Left hindlimb (tissue), 1 donor: ENCODE measurements around the gene PEX16.

Experiments used
- DNase-seq: peaks from one replicate; pipeline ENCODE4 v3.0.0-alpha.2; 2018

The PEX16 gene

DNA sequence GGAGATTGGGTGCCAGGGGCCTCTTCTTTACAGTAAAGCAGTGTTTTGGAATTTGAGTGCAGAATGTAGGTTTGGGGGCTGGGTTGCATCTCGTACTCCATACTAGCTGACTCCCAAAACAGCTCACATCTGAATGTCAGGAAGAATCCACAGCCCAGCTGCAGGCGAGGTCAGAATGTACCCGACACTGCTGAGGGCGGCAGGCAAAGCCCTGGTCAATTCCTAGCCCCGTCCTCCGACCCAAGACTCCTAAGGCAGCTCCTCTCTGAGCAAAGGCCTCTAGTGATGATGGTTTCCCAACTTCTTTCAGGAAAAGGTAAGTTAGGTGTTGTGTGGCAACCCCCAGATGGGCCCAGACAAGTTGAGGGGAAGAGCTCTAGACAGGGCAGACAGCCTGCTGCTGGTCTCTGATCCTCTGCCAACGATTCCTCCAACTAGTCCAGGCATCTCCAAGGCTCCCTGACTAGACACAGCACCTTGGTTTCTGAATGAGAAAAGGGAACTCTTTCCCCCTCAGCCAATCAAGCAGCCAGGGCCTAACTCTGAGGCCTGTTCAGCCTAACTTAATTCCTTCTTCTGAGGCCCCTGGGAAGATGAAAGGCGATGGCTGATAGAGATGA is 13.4 kb upstream of the PEX16 start:
- peak; percentile 21 for DNase-seq

DNA sequence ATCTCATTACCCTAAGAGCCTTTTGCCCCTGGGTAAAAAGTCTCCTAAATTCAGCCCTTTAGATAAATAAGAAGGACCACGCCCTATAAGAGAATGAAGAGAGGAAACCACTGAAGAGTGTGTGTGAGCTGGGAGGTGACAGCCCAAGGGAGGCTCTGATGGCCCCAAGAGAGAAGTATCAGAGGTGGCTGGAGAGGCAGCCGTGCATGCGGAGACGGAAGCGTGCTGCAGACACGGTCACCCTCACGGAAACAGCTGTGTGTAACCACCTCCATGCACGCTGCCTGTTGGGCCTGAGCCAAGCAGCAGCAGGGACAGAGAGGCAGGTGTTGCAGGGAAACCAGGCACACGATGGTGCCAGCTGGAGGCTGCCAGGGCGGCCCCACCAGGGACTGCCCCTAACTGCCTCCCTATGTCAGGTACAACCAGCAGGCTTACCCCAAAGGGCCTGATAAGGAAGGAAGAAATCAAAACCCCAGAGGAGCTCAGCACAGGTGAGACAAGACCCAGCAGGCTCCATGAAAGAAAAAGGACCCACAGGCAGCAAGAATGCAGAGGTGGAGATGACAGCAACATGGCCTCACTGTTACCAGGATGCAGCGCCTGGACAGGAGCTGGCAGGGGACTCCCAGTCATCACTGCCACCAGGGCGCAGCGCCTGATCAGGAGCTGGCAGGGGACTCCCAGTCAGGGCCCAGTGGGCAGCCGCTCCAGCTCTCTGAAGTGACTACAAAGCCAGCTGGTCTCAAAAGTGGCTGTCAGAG is 12.5 kb upstream of the PEX16 start:
- DNase-seq, result peak; percentile 26

DNA sequence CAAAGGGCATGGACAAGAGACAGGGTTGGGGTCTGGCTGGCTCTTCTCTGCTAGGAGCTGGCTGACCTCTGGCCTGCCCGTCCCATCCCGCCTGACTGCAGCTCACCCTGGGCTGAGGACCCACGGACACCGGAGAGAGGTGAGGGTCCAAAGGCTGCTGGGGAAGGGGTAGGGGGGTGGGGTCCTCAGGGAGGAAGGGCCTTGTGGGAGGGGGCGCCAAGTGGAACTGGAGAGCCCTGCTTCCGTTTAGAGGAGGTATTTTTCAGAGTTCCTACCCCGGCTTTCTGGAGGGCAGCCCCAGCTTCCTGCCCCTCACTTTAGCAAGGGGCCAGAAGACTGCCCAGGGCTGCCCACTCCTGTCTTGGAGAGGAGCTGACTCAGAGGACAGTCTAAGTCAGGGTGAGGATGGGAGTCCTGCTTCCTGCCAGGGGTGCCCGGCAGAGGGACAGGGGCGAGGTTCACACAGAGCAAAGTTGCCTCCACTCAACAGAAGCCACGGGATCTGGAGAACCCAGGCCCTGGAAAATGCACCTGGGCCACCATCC is 11.9 kb upstream of the PEX16 start:
- peak; percentile 27 for DNase-seq

DNA sequence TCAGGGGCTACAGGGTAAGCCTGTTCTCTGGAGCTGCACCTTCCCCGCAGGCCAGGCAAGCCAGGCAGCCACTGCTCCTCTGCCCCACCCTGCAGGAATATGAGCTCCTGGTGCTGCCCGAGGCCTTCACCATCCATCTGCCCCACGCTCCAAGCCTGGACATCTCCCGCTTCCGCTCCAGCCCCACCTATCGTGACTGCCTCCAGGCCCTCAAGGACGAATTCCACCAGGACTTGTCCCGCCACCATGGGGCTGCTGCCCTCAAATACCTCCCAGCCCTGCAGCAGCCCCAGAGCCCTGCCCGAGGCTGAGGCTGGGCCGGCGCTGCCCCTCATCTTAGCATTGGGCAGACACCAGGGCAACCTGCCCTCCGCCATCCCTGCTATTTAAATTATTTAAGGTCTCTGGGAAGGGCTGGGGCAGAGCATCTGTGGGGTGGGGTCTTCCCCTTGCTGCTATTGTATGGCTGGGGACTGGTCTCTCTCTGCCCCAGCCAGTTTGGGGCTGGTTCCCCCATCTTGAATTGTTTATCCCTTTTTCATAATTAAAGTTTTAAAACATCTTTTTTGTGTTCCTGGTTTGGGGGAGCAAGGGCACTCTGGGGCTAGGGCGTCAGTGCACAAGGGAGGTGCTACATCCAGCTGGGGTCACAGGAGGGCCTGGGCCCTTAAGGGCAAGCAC is 11.0 kb upstream of the PEX16 start:
- peak; percentile 23 for DNase-seq

DNA sequence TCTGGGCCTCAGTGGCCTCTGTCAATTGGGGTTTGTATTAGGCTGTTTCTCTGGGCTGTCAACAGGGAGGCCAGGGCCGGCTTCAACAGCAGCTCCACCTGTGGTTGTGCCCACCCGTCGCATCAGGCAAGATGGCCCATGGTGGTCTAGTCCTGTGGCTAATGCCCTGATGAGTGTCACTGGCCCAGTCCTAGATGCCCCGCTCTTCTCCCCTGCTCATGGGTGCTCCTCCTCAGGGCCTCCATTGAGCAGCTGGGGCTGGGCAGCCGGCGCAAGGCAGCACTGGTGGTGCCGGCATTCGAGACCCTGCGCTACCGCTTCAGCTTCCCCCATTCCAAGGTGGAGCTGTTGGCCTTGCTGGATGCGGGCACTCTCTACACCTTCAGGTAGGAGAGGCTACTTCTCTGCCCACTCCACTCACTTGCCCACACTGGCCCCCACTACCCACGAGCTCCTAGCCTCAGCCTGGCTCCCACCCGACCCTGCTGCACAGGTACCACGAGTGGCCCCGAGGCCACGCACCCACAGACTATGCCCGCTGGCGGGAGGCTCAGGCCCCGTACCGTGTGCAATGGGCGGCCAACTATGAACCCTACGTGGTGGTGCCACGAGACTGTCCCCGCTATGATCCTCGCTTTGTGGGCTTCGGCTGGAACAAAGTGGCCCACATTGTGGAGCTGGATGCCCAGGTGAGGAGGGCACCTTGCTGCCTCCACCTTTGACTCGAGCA is 10.2 kb upstream of the PEX16 start:
- DNase-seq, result peak; percentile 23

DNA sequence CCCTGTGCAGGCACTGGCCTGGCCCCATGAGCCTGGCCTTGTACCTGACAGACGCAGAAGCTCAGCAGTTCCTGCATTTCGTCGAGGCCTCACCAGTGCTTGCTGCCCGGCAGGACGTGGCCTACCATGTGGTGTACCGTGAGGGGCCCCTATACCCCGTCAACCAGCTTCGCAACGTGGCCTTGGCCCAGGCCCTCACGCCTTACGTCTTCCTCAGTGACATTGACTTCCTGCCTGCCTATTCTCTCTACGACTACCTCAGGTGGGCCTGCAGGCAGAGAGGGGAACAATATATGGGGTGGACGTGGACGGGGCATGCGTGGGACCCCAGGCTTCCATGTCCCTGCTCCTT is 9.6 kb upstream of the PEX16 start:
- DNase-seq, result peak; percentile 17

DNA sequence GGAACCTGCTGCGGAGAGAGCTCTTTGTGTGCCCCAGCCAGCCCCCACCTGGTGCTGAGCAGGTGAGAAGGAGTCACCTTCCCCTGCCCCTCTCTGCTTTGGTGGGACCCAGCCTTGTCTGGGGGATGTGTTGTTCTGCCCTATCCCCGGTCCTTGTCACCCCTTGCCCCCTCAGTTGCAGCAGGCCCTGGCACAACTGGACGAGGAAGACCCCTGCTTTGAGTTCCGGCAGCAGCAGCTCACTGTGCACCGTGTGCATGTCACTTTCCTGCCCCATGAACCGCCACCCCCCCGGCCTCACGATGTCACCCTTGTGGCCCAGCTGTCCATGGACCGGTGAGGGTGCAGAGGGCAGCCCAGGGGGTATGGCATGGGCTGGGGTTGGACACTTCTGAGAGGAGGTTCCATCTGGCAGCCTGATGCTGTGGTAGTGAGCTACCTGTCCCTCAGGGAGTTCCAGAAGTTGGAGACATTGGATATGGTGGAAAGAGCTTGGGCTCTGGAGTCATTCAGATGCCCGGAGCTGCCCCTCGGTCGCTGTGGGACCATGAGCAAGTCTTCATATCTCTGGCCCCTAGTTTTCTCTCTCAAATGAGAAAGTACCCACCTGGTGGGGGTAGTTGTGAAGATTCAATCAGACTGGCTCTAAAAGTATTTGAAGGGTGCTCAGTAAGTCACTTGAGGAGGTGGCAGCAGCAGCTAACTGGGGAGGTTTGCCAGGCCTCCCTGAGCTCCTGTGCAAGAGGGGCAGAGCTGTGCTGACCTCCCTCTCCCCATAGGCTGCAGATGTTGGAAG is 9.1 kb upstream of the PEX16 start:
- peak; percentile 26 for DNase-seq

DNA sequence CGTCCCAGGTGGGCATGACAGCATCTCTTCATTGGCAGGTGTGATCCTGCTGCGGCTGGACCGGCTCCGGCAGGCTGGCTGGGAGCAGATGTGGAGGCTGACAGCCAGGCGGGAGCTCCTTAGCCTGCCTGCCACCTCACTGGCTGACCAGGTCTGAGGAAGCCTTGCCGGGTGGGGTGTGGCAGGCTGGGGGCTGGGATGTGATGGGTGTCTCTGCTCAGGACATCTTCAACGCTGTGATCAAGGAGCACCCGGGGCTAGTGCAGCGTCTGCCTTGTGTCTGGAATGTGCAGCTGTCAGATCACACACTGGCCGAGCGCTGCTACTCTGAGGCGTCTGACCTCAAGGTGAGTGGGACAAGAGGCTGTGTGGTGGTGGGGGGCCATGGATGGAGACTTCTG is 8.3 kb upstream of the PEX16 start:
- peak; percentile 27 for DNase-seq

DNA sequence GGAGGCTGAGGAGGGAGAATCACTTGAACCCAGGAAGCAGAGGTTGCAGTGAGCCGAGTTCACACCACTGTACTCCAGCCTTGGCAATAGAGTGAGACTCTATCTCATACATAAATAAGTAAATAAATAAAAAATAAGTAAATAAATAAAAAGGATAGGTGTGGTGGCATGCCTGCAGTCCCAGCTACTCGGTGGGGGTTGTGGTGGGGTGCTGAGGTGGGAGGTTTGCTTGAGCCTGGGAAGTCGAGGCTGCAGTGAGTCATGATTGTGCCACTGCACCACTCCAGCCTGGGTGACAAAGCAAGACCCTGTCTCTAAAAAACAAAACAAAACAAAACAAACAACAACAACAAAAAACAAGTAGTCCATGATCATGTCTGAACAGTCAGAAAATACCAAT is 7.9 kb upstream of the PEX16 start:
- DNase-seq, result peak; percentile 23

DNA sequence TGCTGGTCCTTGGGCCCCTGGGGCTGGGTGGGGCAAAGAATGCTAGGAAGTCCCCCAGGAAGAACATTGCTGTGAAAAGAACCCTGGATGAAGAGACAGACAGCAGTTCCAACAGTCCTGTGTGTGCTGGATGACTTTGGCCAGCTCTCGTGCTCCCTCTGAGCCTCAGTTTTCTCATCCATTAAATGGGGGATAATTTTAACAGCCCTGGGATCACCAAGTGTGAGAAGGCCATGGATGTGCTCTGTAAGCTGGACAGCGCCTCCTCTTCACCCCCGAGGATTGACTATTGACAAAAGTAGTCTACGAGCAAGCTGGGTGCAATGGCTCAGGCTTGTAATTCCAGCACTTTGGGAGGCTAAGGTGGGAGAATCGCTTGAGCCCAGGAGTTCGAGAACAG is 7.2 kb upstream of the PEX16 start:
- DNase-seq, result peak; percentile 23

DNA sequence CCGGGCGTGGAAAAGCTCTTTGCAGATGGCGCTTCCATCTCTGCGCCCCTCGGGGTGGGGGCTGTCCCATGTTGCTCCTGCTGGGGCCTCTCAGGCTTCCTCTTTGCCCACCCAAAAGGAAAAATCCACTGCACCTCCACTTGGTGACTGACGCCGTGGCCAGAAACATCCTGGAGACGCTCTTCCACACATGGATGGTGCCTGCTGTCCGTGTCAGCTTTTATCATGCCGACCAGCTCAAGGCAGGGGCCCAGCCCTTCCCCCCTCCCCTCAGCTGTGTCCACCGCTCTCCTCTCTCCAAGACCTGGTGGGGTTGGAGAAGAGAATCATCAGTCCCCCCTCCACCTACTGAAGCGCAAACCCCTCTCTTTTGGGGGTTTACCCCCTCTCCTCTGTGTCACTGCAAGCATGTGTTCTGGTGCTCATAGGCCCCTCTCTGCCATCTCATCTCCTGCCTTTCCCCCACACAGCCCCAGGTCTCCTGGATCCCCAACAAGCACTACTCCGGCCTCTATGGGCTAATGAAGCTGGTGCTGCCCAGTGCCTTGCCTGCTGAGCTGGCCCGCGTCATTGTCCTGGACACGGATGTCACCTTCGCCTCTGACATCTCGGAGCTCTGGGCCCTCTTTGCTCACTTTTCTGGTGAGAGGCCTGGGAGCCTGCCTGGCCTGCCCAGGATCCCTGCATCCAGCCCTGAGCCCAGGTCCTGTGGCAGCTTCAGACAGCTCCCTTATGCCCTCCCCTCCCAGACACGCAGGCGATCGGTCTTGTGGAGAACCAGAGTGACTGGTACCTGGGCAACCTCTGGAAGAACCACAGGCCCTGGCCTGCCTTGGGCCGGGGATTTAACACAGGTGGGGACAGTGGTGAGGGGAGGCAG is 6.6 kb upstream of the PEX16 start:
- peak; percentile 20 for DNase-seq

DNA sequence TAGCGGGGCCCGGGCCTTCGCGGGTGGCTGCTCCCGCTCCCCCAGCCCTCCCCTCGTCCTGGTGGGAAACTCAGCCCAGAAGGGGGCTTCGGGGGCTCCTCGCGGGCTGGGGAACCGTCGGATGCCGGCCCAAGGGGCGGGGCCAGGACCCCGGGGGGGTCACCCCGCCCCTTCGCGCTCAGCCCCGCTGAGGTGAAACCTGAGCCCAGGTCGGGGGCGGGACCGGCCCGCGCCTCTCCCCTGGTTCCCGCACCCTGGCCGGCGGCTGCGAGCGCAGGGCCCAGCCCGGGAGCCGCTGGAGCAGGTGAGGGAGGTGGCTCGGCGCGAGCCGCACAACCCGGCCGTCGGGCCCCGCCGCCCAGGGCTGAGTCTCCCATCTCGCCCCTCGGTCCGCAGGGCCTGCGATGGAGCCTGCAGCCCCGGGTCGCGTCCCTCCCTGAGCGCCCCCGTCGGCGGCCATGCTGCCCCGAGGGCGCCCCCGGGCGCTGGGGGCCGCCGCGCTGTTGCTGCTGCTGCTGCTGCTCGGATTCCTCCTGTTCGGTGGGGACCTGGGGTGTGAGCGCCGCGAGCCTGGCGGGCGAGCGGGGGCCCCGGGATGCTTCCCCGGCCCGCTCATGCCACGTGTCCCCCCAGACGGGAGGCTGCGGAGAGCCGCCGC is 4.9 kb upstream of the PEX16 start, which contains the start of gene LARGE2:
Gene LARGE2, plus strand, starts transcription at position 232 of the 658 bp plus-strand sequence. Its CDS starts 227 bp downstream, at position 459.
- peak; percentile 35 for DNase-seq

DNA sequence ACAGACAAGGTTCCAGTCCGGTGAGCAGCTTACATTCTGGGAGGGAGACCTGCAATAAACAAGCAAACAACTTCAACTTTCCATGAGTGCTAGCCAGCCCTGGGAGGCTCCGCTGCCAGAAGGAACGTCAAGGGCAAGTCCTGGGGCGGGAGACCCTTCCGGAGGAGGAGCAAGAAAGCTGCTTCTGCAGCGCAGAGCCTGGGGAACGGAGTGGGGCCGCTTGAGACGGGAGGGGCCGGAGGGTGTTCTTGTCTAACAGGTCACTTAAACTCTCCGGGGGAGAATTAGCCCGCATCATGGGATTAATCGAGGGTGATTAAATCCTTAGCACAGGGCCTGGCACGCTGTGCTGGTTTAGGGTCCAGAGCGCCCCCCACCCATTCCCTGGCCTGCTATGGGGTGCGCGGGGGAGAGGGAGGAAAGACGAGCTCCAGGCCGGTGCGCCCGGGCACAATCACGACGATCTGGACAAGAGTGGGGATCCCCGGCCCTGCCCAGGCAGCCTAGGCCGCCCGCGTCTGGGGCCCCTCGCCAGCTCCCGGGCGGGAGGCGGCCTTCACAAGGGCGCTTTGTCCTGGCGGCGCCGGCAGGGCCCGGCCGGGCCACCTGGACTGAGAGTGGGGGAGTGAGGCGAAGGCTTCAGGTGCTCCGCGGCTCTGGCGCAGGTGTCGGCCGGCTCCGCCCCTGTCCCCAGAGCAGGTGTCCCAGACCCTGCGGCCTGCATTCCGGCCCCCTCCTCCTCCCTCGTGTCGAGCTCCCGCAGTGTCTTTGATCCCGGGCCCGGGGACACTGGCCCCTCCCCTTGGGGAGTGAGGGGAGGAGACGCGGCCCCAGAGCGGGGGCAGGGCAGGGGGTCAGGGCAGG is 4.1 kb upstream of the PEX16 start:
- DNase-seq, result peak; percentile 43

DNA sequence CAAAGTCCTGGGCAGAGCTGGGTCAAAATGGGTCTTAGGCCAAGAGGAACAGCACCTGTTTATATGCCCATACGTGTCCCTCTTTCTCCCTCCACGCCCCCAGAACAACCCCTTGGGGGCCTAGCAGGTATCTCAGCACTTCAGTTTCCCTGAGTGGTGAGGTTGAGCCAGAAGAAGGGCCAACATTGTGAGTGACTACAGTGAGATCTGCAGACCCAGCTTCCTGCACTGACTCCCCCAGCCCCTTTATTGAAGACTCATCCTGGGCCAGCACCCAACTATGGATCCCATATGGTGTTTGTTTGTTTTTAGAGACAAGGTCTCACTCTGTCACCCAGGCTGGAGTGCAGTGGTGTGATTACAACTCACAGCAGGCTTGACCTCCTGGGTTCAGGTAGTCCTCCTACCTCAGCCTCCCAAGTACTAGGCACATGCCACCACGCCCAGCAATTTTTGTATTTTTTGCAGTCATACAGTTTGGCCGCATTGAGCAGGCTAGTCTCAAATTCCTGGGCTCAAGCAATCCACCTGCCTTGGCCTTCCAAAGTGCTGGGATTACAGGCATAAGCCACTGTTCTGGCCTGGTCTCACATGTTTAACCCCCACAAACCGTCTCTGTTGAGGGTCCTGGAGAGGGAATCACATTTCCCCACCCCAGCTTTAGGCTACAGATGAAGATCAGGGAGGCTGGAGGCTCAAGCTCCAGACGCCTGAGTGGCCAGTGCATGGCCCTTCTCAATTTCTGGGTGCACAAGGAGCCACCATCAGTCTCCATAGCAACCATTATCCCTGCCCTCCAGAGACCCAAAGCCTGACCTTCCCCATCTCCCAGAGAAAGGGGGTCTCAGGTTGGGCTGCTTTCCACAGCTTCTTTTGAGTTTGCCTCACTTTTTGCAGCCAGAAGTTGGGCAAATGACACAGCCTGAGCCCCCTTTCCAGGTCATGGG is 3.1 kb upstream of the PEX16 start:
- peak; percentile 26 for DNase-seq

DNA sequence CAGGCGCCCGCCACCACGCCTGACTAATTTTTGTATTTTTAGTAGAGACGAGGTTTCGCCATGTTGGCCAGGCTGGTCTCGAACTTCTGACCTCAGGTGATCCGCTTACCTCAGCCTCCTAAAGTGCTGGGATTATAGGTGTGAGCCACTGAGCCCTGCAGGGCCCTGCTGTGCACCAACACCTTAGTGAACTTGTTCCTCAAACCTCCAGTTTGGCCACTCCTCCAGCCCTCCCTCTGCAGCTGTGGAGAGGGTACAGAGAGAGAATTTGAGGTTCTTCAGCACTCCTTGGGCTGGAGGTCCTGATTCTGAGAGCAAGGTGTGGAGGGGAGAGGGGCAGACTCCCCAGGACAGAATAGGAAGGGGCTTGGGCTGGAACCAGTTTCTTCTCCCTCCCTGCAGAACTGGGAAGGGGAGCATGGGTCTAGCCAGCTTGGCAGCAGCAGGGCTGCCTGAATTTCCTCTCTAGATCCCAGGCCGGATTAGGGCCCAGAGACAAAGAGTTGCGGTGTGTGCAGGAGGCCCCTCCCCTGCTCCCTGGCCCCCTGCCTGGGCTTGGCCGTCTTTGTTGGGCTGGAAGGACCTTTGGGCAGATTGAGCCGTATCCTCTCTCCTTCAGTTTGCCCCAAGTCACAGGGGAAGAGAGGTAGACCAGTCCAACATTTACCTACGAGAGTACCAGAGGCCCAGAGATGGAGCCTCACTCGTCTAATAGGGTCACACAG is 2.3 kb upstream of the PEX16 start:
- peak; percentile 34 for DNase-seq

DNA sequence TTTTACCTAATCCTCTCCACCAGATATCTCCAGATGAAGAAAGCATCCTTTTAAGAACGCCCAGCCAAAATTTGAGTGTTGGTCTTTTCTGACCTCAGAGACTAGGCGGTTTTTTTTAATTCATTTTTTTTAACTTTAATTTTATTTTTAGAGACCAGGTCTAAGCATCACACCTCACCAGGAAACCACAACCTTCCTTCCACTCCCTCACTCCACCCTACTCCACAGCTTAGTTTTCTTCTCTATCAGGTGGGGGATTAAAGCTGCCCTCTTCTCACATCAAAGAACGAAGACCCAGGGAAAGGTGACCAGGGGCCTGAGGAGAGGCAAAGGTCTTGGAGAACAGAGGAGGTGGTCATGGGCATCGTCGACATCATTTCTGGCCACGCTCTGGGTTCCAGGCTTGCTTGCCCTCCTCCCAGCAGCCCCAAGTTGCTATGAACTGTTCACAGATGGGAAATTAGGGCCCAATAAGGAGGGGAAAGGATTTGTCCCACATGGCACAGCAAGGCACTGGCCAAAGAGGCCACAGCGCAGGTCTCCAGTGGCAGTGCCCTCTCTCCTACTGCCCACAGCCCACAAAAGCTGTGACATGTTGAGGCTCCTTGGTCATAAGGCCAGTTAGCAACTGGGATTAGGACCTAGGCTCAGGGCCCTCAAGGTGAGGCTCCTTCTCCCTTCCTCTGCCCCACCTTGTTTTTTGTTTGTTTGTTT is 1.4 kb upstream of the PEX16 start:
- peak; percentile 25 for DNase-seq
